H1 (cell line): Measurements from ENCODE around the gene NBDY. TPM values are rescaled to one million over a fixed set of nuclear protein-coding genes. Genes with fewer than 3 reads are reported as not detected.
"Not testable (repeated sequence)": the region's sequence is repeated elsewhere in the genome, so short reads cannot be mapped to it uniquely, and the experiment has no call there.

Experiments used
- CTCF ChIA-PET: fragments of 300-600 bp; sonication (Branson Sonifier 250); formaldehyde crosslinking; loops from one replicate; lab custom pipeline; 2021; ENCODE audit not compliant: partially characterized antibody; lab: Charles Lee
- POLR2A ChIA-PET: fragments of 300-600 bp; sonication (Branson Sonifier 250); formaldehyde crosslinking; loops from one replicate; lab custom pipeline; 2021; ENCODE audit warnings: inconsistent platforms; ENCODE audit not compliant: partially characterized antibody; lab: Charles Lee
- DNase-seq, 2 experiments: peaks; one replicate each; pipeline versions ENCODE4 v3.0.0 to v3.0.0-alpha.2; 2010 to 2022; ENCODE audit warnings: low spot score in 2 of 2, low read depth in 1 of 2, mixed read lengths in 1 of 2
- FAIRE-seq: peaks from 2 replicates; lab custom pipeline; 2011; peaks lifted over from hg19 to GRCh38; lab: Jason Lieb, UNC
- H2AFZ ChIP-seq: 2 replicates; pipeline ENCODE4 v1.8.1; 2012; ENCODE audit warnings: low read length, inconsistent platforms
- H2AK5ac ChIP-seq: 2 replicates; pipeline ENCODE4 v1.6.1; 2013; ENCODE audit warnings: low read depth, low read length
- H2BK120ac ChIP-seq: replicated peaks from 2 replicates; pipeline ENCODE3; 2013; ENCODE audit warnings: low read depth, low read length, inconsistent platforms
- H2BK12ac ChIP-seq: 2 replicates; pipeline ENCODE4 v1.6.1; 2013; ENCODE audit warnings: low read depth, low read length
- H2BK15ac ChIP-seq: 2 replicates; pipeline ENCODE4 v1.6.1; 2013; ENCODE audit warnings: low read length
- H2BK20ac ChIP-seq: 2 replicates; pipeline ENCODE4 v1.6.1; 2013; ENCODE audit warnings: low read length
- H2BK5ac ChIP-seq: 2 replicates; pipeline ENCODE4 v1.6.1; 2013; ENCODE audit warnings: low read depth, low read length
- H3K14ac ChIP-seq: 2 replicates; pipeline ENCODE4 v1.6.1; 2013; ENCODE audit warnings: inconsistent platforms; ENCODE audit not compliant: insufficient read length
- H3K18ac ChIP-seq: 2 replicates; pipeline ENCODE4 v1.6.1; 2013; ENCODE audit warnings: low read length; ENCODE audit errors: extremely low read depth
- H3K23ac ChIP-seq: 2 replicates; pipeline ENCODE4 v1.6.1; 2013; ENCODE audit warnings: inconsistent platforms; ENCODE audit not compliant: insufficient read length
- H3K23me2 ChIP-seq: 2 replicates; pipeline ENCODE4 v1.6.1; 2013; ENCODE audit warnings: low read depth, low read length
- H3K27ac ChIP-seq: 2 replicates; pipeline ENCODE4 v1.6.1; 2011; ENCODE audit warnings: low read depth, low read length, inconsistent platforms
- H3K27me3 ChIP-seq, 4 experiments: replicated peaks in 1 of 4; 1 replicate in 1 of 4; 2 replicates in 3 of 4; pipeline versions ENCODE4 v1.6.1 to v1.8.1; 2011 to 2013; ENCODE audit warnings: low read length in 3 of 4, mild to moderate bottlenecking in 3 of 4, inconsistent platforms in 2 of 4, mixed read lengths in 2 of 4, moderate library complexity in 1 of 4; ENCODE audit not compliant: control insufficient read depth in 3 of 4, insufficient read depth in 3 of 4; ENCODE audit errors: extremely low read depth in 1 of 4
- H3K36me3 ChIP-seq, 4 experiments: 2 replicates each; pipeline versions ENCODE4 v1.6.1 to v1.8.1; 2011 to 2013; ENCODE audit warnings: mild to moderate bottlenecking in 4 of 4, low read length in 3 of 4, moderate library complexity in 2 of 4, control low read depth in 1 of 4, inconsistent platforms in 1 of 4; ENCODE audit not compliant: insufficient read depth in 4 of 4, control insufficient read depth in 2 of 4
- H3K4ac ChIP-seq: replicated peaks from 2 replicates; pipeline ENCODE3; 2013; ENCODE audit warnings: low read length, low read depth, mixed read lengths, inconsistent platforms; ENCODE audit not compliant: insufficient read length
- H3K4me1 ChIP-seq, 4 experiments: replicated peaks in 1 of 4; 1 replicate in 1 of 4; 2 replicates in 3 of 4; pipeline versions ENCODE4 v1.6.1 to v1.8.1; 2011 to 2013; ENCODE audit warnings: low read length in 3 of 4, inconsistent platforms in 2 of 4, mixed read lengths in 1 of 4; ENCODE audit not compliant: insufficient read depth in 4 of 4, control insufficient read depth in 3 of 4
- H3K4me2 ChIP-seq, 2 experiments: 2 replicates each; pipeline versions ENCODE4 v1.6.1 to v1.8.1; 2011 to 2013; ENCODE audit warnings: low read depth in 2 of 2, low read length in 2 of 2, control low read depth in 1 of 2, inconsistent platforms in 1 of 2, mild to moderate bottlenecking in 1 of 2; ENCODE audit not compliant: insufficient read depth in 1 of 2
- H3K4me3 ChIP-seq, 4 experiments: fragments of 200-600, 300-600 bp in 1 of 4; sonication (generic), shearing (Covaris generic), sonication (Bioruptor Twin) in 1 of 4; 2 replicates each; pipeline versions ENCODE4 v1.5.1 to v1.8.1; 2011 to 2016; ENCODE audit warnings: low read length in 4 of 4, low read depth in 3 of 4, control low read depth in 2 of 4, inconsistent platforms in 2 of 4, mild to moderate bottlenecking in 2 of 4, mixed read lengths in 1 of 4, moderate library complexity in 1 of 4; ENCODE audit not compliant: insufficient read depth in 2 of 4; ENCODE audit errors: extremely low read depth in 1 of 4
- H3K56ac ChIP-seq: replicated peaks from 2 replicates; pipeline ENCODE3; 2013; ENCODE audit warnings: low read depth, mild to moderate bottlenecking, mixed read lengths, low read length, inconsistent platforms; ENCODE audit not compliant: insufficient read length
- H3K79me1 ChIP-seq: 2 replicates; pipeline ENCODE4 v1.6.1; 2013; ENCODE audit warnings: low read depth, low read length, control low read depth
- H3K79me2 ChIP-seq, 2 experiments: 2 replicates each; pipeline versions ENCODE4 v1.6.1 to v1.8.1; 2012 to 2013; ENCODE audit warnings: low read length in 2 of 2, mild to moderate bottlenecking in 2 of 2, inconsistent platforms in 1 of 2; ENCODE audit not compliant: insufficient read depth in 2 of 2, control insufficient read depth in 1 of 2
- H3K9ac ChIP-seq, 4 experiments: replicated peaks in 1 of 4; 1 replicate in 1 of 4; 2 replicates in 3 of 4; pipeline versions ENCODE4 v1.6.1 to v1.8.1; 2011 to 2013; ENCODE audit warnings: low read depth in 3 of 4, low read length in 3 of 4, control low read depth in 2 of 4, mild to moderate bottlenecking in 2 of 4, moderate library complexity in 2 of 4, inconsistent platforms in 1 of 4; ENCODE audit errors: extremely low read depth in 1 of 4
- H3K9me3 ChIP-seq, 2 experiments: 2 replicates each; pipeline versions ENCODE4 v1.6.1 to v1.8.1; 2012 to 2013; ENCODE audit warnings: mild to moderate bottlenecking in 2 of 2, moderate library complexity in 2 of 2, control low read depth in 1 of 2, inconsistent platforms in 1 of 2, low read depth in 1 of 2, low read length in 1 of 2, mixed read lengths in 1 of 2; ENCODE audit not compliant: insufficient read depth in 2 of 2
- H4K20me1 ChIP-seq, 2 experiments: replicated peaks in 1 of 2; 2 replicates each; pipeline versions ENCODE3 to v1.8.1; 2011 to 2013; ENCODE audit warnings: inconsistent platforms in 2 of 2, low read length in 2 of 2, mild to moderate bottlenecking in 1 of 2; ENCODE audit not compliant: insufficient read depth in 2 of 2, control insufficient read depth in 1 of 2
- H4K5ac ChIP-seq: 2 replicates; pipeline ENCODE4 v1.6.1; 2013; ENCODE audit warnings: low read length, low read depth, mixed read lengths, inconsistent platforms; ENCODE audit not compliant: insufficient read length
- H4K8ac ChIP-seq: 2 replicates; pipeline ENCODE4 v1.8.0; 2013; ENCODE audit warnings: mild to moderate bottlenecking, moderate library complexity, low read length, inconsistent platforms; ENCODE audit not compliant: insufficient read depth; ENCODE audit errors: extremely low read depth
- H4K91ac ChIP-seq: replicated peaks from 2 replicates; pipeline ENCODE3; 2013; ENCODE audit warnings: low read length, mixed read lengths, inconsistent platforms; ENCODE audit not compliant: insufficient read length
- POLR2AphosphoS5 ChIP-seq: IDR thresholded peaks from 2 replicates; pipeline ENCODE4 v1.6.1; 2011; ENCODE audit warnings: low read depth, low read length
- SP2 ChIP-seq: IDR thresholded peaks from 2 replicates; pipeline ENCODE4 v1.6.1; 2012; ENCODE audit warnings: mild to moderate bottlenecking, low read length, inconsistent platforms
- WGBS, 2 experiments: shearing (Covaris generic) in 1 of 2; methylation state at CpG; one replicate each; pipeline versions ENCODE4 v1.1.6 to v1.1.7; 2013 to 2015; ENCODE audit warnings: low lambda C conversion rate in 2 of 2, mixed read lengths in 2 of 2, inconsistent platforms in 1 of 2, low coverage in 1 of 2, missing lambda C conversion rate in 1 of 2; ENCODE audit not compliant: insufficient replicate concordance in 2 of 2, insufficient coverage in 1 of 2, insufficient read length in 1 of 2; ENCODE audit errors: extremely low coverage in 1 of 2, missing lambda C conversion rate in 1 of 2; 5-methylcytosine and 5-hydroxymethylcytosine counted together
- polyA plus RNA-seq, 7 experiments: library from polyadenylated mRNA; depleted of rRNA in 3 of 7; stranded (reverse) in 5 of 7; unstranded in 2 of 7; fragments of >200 nt in 5 of 7; fragments of 200-250 nt in 2 of 7; gene quantifications; 1 replicate in 5 of 7; 2 replicates in 1 of 7; 4 replicates in 1 of 7; pipeline versions ENCODE4 v1.2.1 to v1.2.3, GENCODE V29; 2011 to 2013; ENCODE audit warnings: missing spikeins in 2 of 7, mixed read lengths in 2 of 7
- total RNA-seq: library from RNA; stranded (reverse); fragmentation: NEBNext Ultra II Directional; extraction: Animal tissue kit (Norgen Biotek cat#: 25700); gene quantifications from 2 replicates; pipeline ENCODE4 v1.2.1, GENCODE V29; 2021

Gene NBDY
- total and polyA plus RNA-seq, 2 of the 8 experiments (the other 6 are each of a cell fraction or from before 2014, with no cell fraction given): 42.3 to 57.8 TPM

DNA sequence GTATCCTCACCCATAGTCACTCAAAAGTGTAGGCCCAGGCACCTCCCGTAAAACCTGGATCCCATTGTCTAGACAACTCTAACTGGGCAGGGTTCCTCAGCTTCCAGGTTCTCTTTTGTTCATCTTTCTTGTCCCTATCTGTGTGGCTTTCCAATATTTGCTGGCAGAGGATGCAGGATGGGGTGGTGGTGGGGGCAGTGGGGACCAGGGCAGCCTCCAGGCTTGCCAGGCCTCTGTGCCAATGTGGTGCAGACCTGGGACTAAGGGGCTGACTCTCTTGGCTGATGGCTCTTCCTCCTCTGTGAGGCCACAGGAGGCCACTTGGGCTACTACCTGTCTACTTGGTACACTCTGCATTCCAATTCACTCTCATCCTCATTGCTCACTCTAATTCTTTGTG is 76.4 kb downstream of the NBDY start (continued):
- no peak for TF ChIP-seq POLR2AphosphoS5
- TF ChIP-seq SP2: no peak

DNA sequence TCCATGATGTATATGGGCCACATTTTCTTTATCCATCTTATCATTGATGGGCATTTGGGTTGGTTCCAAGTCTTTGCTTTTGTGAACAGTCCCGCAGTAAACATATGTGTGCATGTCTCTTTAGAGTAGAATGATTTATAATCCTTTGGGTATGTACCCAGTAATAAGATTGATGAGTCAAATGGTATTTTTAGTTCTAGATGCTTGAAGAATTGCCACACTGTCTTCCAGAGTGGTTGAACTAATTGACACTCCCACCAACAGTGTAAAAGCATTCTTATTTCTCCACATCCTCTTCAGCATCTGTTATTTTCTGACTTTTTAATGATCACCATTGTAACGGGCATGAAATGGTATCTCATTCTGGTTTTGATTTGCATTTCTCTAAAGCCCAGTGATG is 77.1 kb downstream of the NBDY start:
- H2BK12ac ChIP-seq, H4K8ac ChIP-seq, H3K79me1 ChIP-seq, H3K18ac ChIP-seq, H2AFZ ChIP-seq, H3K27me3 ChIP-seq, H3K56ac ChIP-seq, H2BK120ac ChIP-seq, FAIRE-seq, H3K4me1 ChIP-seq, H2AK5ac ChIP-seq, H3K4me3 ChIP-seq, H3K23ac ChIP-seq, H3K9me3 ChIP-seq, H2BK5ac ChIP-seq, H3K14ac ChIP-seq, H4K5ac ChIP-seq, H3K23me2 ChIP-seq, H3K79me2 ChIP-seq, H3K9ac ChIP-seq, H4K20me1 ChIP-seq, DNase-seq, H3K27ac ChIP-seq, H4K91ac ChIP-seq, H2BK15ac ChIP-seq, H3K4me2 ChIP-seq, H3K36me3 ChIP-seq, H3K4ac ChIP-seq, POLR2A ChIA-PET, H2BK20ac ChIP-seq: not testable (repeated sequence)
- CTCF ChIA-PET: interaction anchor here (1.4 kb wide), 1 partner anchor 171 kb away, joined by 3 read pairs; no protein-coding TSS in a partner anchor
- 93% methylated on average over 2 of the region's 2 CpGs; no CpG with 5 or more reads in 1 of the 2 experiments for WGBS, 2 experiments
